Small intestine (tissue), 7 donors: ENCODE data around the gene PIP5KL1. TPM values are rescaled to one million over a fixed set of nuclear protein-coding genes. Genes with fewer than 3 reads are reported as not detected.

ENCODE experiments used
- DNase-seq, 2 donors: peaks; one replicate each; pipeline versions ENCODE4 v3.0.0 to v3.0.0-alpha.2; 2013
- FAIRE-seq: peaks from 2 replicates; lab custom pipeline; 2012; peaks lifted over from hg19 to GRCh38; lab: Jason Lieb, UNC
- H3K27ac ChIP-seq, 3 donors: one replicate each; pipeline ENCODE4 v1.5.1; 2013; ENCODE audit warnings: low read length in 2 of 3, mild to moderate bottlenecking in 2 of 3, control low read depth in 1 of 3, inconsistent platforms in 1 of 3, low read depth in 1 of 3, moderate library complexity in 1 of 3
- H3K27me3 ChIP-seq, 3 donors: one replicate each; pipeline ENCODE4 v1.6.1; 2013; ENCODE audit warnings: low read length in 3 of 3, inconsistent platforms in 1 of 3; ENCODE audit not compliant: control insufficient read depth in 3 of 3, insufficient read depth in 3 of 3
- H3K36me3 ChIP-seq, 3 donors: one replicate each; pipeline ENCODE4 v1.6.1; 2013; ENCODE audit warnings: low read length in 3 of 3, inconsistent platforms in 1 of 3, low read depth in 1 of 3, mild to moderate bottlenecking in 1 of 3, moderate library complexity in 1 of 3; ENCODE audit not compliant: control insufficient read depth in 3 of 3, insufficient read depth in 2 of 3
- H3K4me1 ChIP-seq, 3 donors: one replicate each; pipeline ENCODE4 v1.6.1; 2013; ENCODE audit warnings: low read length in 2 of 3, inconsistent platforms in 1 of 3, low read depth in 1 of 3, mild to moderate bottlenecking in 1 of 3, moderate library complexity in 1 of 3; ENCODE audit not compliant: control insufficient read depth in 3 of 3, insufficient read depth in 2 of 3
- H3K4me3 ChIP-seq, 3 donors: one replicate each; pipeline ENCODE4 v1.5.1; 2013; ENCODE audit warnings: low read length in 3 of 3, control low read depth in 1 of 3, inconsistent platforms in 1 of 3, low read depth in 1 of 3, mild to moderate bottlenecking in 1 of 3, moderate library complexity in 1 of 3
- H3K9me3 ChIP-seq, 2 donors: one replicate each; pipeline ENCODE4 v1.6.1; 2013; ENCODE audit warnings: low read depth in 1 of 2, low read length in 1 of 2; ENCODE audit not compliant: control insufficient read depth in 2 of 2, insufficient read depth in 1 of 2
- WGBS, 3 donors: extraction: QIAGEN DNeasy Blood & Tissue Kit; methylation state at CpG; one replicate each; pipeline ENCODE4 v1.1.7; 2013; 5-methylcytosine and 5-hydroxymethylcytosine counted together
- polyA plus RNA-seq, 4 donors: library from polyadenylated mRNA; stranded (reverse) in 3 of 4; unstranded in 1 of 4; fragments of 200-250 nt in 3 of 4; fragments of 120-200 nt in 1 of 4; gene quantifications; one replicate each; pipeline versions ENCODE4 v1.2.1 to v1.2.3, GENCODE V29; 2013
- donor health status: healthy with polysubstance abuse.
- donor health status: control.
- donor health status: control.
- donor health status: Bipolar disorder and iron deficiency.
- donor health status: healthy.

Gene PIP5KL1
- polyA plus RNA-seq, 4 donors = 0.40 to 0.81 (median 0.60) TPM; not detected in 1

DNA sequence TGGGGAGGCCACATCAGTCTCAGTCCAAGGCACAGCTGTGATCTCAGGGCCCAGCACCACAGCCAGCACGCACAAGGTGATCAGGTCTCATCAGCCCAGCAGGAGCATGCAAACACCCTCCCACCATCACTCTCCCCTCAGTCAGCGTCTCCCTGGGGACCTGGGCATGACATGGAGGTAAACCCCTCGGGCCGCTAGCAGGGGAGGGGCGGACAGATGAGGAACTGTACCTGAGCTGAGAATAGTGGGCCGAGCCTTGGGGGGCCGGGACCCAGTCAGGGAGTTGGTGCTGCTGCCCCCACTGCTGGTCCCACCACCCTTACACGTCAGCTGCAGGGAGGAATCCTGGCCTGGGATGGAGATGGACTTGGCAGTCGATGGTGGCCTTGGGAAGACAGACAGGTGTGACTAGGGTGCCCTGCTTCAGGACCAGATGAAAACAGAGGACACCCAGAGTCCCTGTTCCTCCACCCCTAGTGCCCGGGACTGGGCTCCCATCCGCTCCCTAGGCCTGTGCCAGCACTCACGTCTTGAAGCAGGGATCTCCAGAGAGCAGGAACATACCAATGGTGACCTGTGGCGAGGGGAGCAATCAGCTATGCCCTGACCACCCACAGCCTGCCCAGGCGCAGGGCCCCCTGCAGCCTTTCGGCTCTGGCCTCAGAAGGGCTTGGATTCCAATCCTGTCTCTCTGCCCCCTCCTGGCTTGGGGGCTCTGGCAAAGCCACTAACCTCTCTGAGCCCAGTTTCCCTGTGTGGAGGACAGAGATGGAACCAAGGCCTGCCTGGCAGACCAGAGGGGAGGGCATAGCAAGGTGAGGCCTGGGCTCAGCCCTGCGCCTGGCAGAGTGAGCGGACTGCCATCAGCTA is 17.5 kb upstream of the PIP5KL1 start:
- Histone ChIP-seq H3K36me3 (peaks cover 3 to 94% (median 20%) of the 10 kb centered on the region in 3 donors), H3K9me3 (peaks cover 0 to 3% of the 10 kb centered on the region in 2 donors), H3K27me3 (no peaks in the 10 kb centered on the region), H3K27ac (no peak overlapping the region), H3K4me3 (no peak overlapping the region), H3K4me1 (peaks cover 5 to 48% (median 6%) of the 10 kb centered on the region in 3 donors)
- 86 to 90% (median 87%) methylated on average over 17 of the region's 17 CpGs for WGBS, 3 donors
- FAIRE-seq (no peak), DNase-seq (no peak)

GRCh38 chr9:127946728-127947127 is 16.2 kb upstream of the PIP5KL1 start:
- H3K4me3 ChIP-seq = no peak overlapping the region
- peaks cover 5 to 97% (median 31%) of the 10 kb centered on the region in 3 donors for H3K36me3 ChIP-seq
- FAIRE-seq (no peak), DNase-seq (peak in 1 of 2 donors; percentile 59)
- peaks cover 0 to 3% of the 10 kb centered on the region in 2 donors for H3K9me3 ChIP-seq
- H3K27ac ChIP-seq = no peak overlapping the region
- no peaks in the 10 kb centered on the region for H3K27me3 ChIP-seq
- peaks cover 0 to 48% (median 4%) of the 10 kb centered on the region in 3 donors for H3K4me1 ChIP-seq
- 32 to 55% (median 53%) methylated on average over 3 of the region's 3 CpGs for WGBS, 3 donors

DNA sequence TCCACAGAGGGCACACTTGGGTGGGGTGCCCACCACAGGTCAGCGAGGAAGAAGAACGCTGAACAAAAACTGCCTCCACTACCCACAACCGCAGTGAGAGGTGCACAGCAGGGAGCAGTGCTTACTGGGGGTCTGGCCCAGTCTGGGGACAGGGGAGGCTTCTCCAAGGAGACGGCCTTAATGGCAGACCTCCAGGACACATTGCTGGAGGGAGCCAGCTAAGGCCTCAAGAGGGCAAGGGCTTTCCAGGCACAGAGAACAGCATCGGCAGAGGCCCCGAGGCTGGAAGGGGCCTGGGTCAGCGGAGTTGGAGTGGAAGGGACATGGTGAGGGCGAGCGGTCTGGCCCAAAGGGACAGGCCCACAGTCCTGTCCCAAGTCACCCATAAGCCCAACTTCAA is 15.4 kb upstream of the PIP5KL1 start:
- FAIRE-seq = no peak
- Histone ChIP-seq H3K36me3 (peaks cover 5 to 100% (median 34%) of the 10 kb centered on the region in 3 donors), H3K4me1 (peaks cover 0 to 51% (median 2%) of the 10 kb centered on the region in 3 donors), H3K27ac (no peak overlapping the region), H3K27me3 (no peaks in the 10 kb centered on the region), H3K9me3 (peaks cover 0 to 3% of the 10 kb centered on the region in 2 donors), H3K4me3 (no peak overlapping the region)
- no peak for DNase-seq
- WGBS, 3 donors = 86 to 92% (median 87%) methylated on average over 9 of the region's 9 CpGs

GRCh38 chr9:127945338-127945737 is 14.8 kb upstream of the PIP5KL1 start:
- Histone ChIP-seq H3K27me3 (no peaks in the 10 kb centered on the region), H3K4me1 (peaks cover 0 to 46% (median 0%) of the 10 kb centered on the region in 3 donors), H3K9me3 (peaks cover 0 to 3% of the 10 kb centered on the region in 2 donors), H3K36me3 (peaks cover 5 to 95% (median 34%) of the 10 kb centered on the region in 3 donors), H3K4me3 (no peak overlapping the region), H3K27ac (no peak overlapping the region)
- FAIRE-seq = no peak
- DNase-seq = no peak
- WGBS, 3 donors = 93 to 94% (median 93%) methylated on average over 23 to 24 of the region's 24 CpGs

- H3K27ac ChIP-seq = no peak overlapping the region
These were observed 14.1 kb upstream of the PIP5KL1 start for GRCh38 chr9:127944586-127945218.

DNA sequence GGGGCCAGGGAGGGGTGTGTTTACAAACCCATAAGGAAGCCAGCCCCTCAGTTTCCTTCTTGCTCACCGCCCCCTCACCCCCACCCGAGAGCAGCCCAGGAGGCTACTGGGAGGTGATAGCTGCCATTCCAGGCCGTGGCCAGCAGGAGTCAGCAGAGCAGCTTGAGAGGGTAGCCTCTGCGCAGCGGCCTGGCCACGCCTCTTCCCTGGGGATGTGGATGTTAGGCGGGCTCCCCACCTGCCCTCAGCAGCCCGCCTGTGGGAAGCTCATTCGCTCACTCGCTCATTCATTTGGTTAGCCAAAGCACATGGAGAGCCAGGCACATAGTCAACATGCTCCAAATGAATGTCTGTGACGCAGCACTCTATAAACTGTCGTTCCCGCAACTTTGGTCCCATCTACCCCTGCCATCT is 13.2 kb upstream of the PIP5KL1 start:
- peak; percentile 79 to 83 for DNase-seq
- Histone ChIP-seq H3K9me3 (peaks cover 0 to 3% of the 10 kb centered on the region in 2 donors), H3K4me3 (no peak overlapping the region), H3K4me1 (peaks cover 0 to 41% (median 0%) of the 10 kb centered on the region in 3 donors), H3K27me3 (no peaks in the 10 kb centered on the region), H3K27ac (no peak overlapping the region), H3K36me3 (peaks cover 5 to 87% (median 32%) of the 10 kb centered on the region in 3 donors)
- 28 to 37% (median 31%) methylated on average over 10 to 13 of the region's 13 CpGs for WGBS, 3 donors
- FAIRE-seq = no peak

More at GRCh38 chr9:127944586-127945218, 14.1 kb upstream of the PIP5KL1 start:
- peaks cover 0 to 44% (median 0%) of the 10 kb centered on the region in 3 donors for H3K4me1 ChIP-seq
- DNase-seq (no peak), FAIRE-seq (no peak)
- peaks cover 0 to 3% of the 10 kb centered on the region in 2 donors for H3K9me3 ChIP-seq
- peaks cover 5 to 95% (median 32%) of the 10 kb centered on the region in 3 donors for H3K36me3 ChIP-seq
- WGBS, 3 donors = 88 to 93% (median 90%) methylated on average over 32 to 38 of the region's 38 CpGs
- no peak overlapping the region for H3K4me3 ChIP-seq
- H3K27me3 ChIP-seq = no peaks in the 10 kb centered on the region

GRCh38 chr9:127943011-127943662 is 12.6 kb upstream of the PIP5KL1 start:
- Histone ChIP-seq H3K4me3 (no peak overlapping the region), H3K27ac (peak overlapping the region in 1 of 3 donors; percentile 6), H3K9me3 (peaks cover 0 to 3% of the 10 kb centered on the region in 2 donors), H3K36me3 (peaks cover 5 to 81% (median 29%) of the 10 kb centered on the region in 3 donors), H3K27me3 (no peaks in the 10 kb centered on the region), H3K4me1 (peaks cover 0 to 47% (median 1%) of the 10 kb centered on the region in 3 donors)
- FAIRE-seq (no peak), DNase-seq (no peak)
- WGBS, 3 donors = 80 to 81% (median 80%) methylated on average over 14 of the region's 14 CpGs
